Heart left ventricle (tissue), 16 donors: ENCODE data around the gene KRT7. TPM values are rescaled to one million over a fixed set of nuclear protein-coding genes. Genes with fewer than 3 reads are reported as not detected.
A peak's percentile ranks its signal among the peaks of the same experiment; 100 is the strongest.

ENCODE experiments used
- ATAC-seq, 4 donors: fragments of 200-7000 bp; cut with Tn5 transposase; one replicate each; pipeline ENCODE4 v1.9.1; 2020 to 2022; ENCODE audit warnings: moderate library complexity in 4 of 4, mild to moderate bottlenecking in 3 of 4, moderate number of reproducible peaks in 1 of 4
- DNase-seq, 5 donors: peaks; one replicate each; pipeline ENCODE4 v3.0.0-alpha.2; 2020
- H3K27ac ChIP-seq, 12 donors: fragments of 200-600 bp; sonication (generic) in 4 of 12; one replicate each; pipeline versions ENCODE4 v1.5.0 to v1.8.0; 2016 to 2022; ENCODE audit warnings: mild to moderate bottlenecking in 2 of 12
- H3K27me3 ChIP-seq, 9 donors: fragments of 200-600 bp; sonication (generic) in 2 of 9; one replicate each; pipeline versions ENCODE4 v1.5.1 to v1.8.0; 2016 to 2022; ENCODE audit warnings: mild to moderate bottlenecking in 3 of 9
- H3K36me3 ChIP-seq, 9 donors: fragments of 200-600 bp; sonication (generic) in 2 of 9; one replicate each; pipeline versions ENCODE4 v1.5.0 to v1.8.0; 2018 to 2022; ENCODE audit warnings: mild to moderate bottlenecking in 2 of 9
- H3K4me1 ChIP-seq, 12 donors: fragments of 200-600 bp; sonication (generic) in 4 of 12; one replicate each; pipeline versions ENCODE4 v1.5.0 to v1.8.0; 2016 to 2022; ENCODE audit warnings: mild to moderate bottlenecking in 3 of 12
- H3K4me3 ChIP-seq, 12 donors: fragments of 200-600 bp; sonication (generic) in 4 of 12; one replicate each; pipeline versions ENCODE4 v1.5.0 to v1.8.0; 2017 to 2022; ENCODE audit warnings: mild to moderate bottlenecking in 9 of 12, moderate library complexity in 4 of 12
- H3K9me3 ChIP-seq, 12 donors: fragments of 200-600 bp; sonication (generic) in 4 of 12; one replicate each; pipeline versions ENCODE4 v1.5.0 to v1.8.0; 2016 to 2022; ENCODE audit warnings: mild to moderate bottlenecking in 1 of 12
- POLR2A ChIP-seq, 2 donors: fragments of 450-650 bp; IDR thresholded peaks; one replicate each; pipeline ENCODE4 v1.6.1; 2017; ENCODE audit warnings: antibody characterized with exemption in 2 of 2, mild to moderate bottlenecking in 2 of 2, moderate library complexity in 2 of 2
- WGBS, 4 donors: extraction: QIAGEN DNeasy Blood & Tissue Kit in 2 of 4; methylation state at CpG; one replicate each; pipeline versions ENCODE4 v1.1.5 to v1.1.7; 2013 to 2018; 5-methylcytosine and 5-hydroxymethylcytosine counted together
- intact Hi-C, 10 donors: fragments of 100-400 bp; cut with DNase I; formaldehyde crosslinking; loops; one replicate each; pipeline versions ENCODE4 v1.11.1 to v1.14.2; 2022
- polyA plus RNA-seq, 2 donors: library from polyadenylated mRNA; stranded (reverse); fragments of 200-250 nt; gene quantifications; one replicate each; pipeline ENCODE4 v1.2.3, GENCODE V29; 2013
- total RNA-seq, 9 donors: library from RNA; depleted of rRNA in 2 of 9; stranded (reverse); fragments of >200 nt in 2 of 9; fragmentation: NEBNext Ultra II Directional in 3 of 9; extraction: Animal tissue kit (Norgen Biotek cat#: 25700) in 3 of 9; gene quantifications; one replicate each; pipeline versions ENCODE4 v1.1.0 to v1.2.4, GENCODE V29; 2016 to 2023
- TF ChIP-seq, protein P1 (sequence below), 12 donors: fragments of 200-600 bp; sonication (generic) in 4 of 12; IDR thresholded peaks; one replicate each; pipeline versions ENCODE4 v1.5.0 to v1.8.0; 2018 to 2022; ENCODE audit warnings: antibody characterized with exemption in 12 of 12, mild to moderate bottlenecking in 5 of 12
- donor health status: ischemic (EF 13 %, LVEDD 7.1; RV severe dilation, severe dysfunction).
- donor health status: healthy with polysubstance abuse.
- donor health status: DM: no; HTN: yes; CAD: no.
- donor health status: DM: no; HTN: no; CAD: no.
- donor health status: ischemic (EF 25% LVEDD 6.9; RV normal size, moderate dysfunction).
- donor health status: ischemic (EF 25% LVEDD 5.7; RV mildly dilated, moderate dysfunction).
- donor health status: healthy.
- donor health status: DM: yes; HTN: yes; CAD: no.
- donor health status: ischemic (EF 35%, LVEDD 5.7; RV mildly dilated, moderate dysfunction).
- donor health status: nonischemic (EF 11% LVEDD 7.7; RV severe dilation, severe dysfunction).
- donor health status: DM: yes; HTN: yes; CAD: no.
- donor health status: PGD.
- donor health status: ischemic (EF 29% LVEDD 5.4; RV normal size, mild dysfunction).
- donor health status: nonischemic (EF 23%, LVEDD 6.1; RV moderate dilation, normal function).

Gene KRT7
- total and polyA plus RNA-seq, 11 donors: 0.20 to 56.7 (median 3.1) TPM; not detected in 3

DNA sequence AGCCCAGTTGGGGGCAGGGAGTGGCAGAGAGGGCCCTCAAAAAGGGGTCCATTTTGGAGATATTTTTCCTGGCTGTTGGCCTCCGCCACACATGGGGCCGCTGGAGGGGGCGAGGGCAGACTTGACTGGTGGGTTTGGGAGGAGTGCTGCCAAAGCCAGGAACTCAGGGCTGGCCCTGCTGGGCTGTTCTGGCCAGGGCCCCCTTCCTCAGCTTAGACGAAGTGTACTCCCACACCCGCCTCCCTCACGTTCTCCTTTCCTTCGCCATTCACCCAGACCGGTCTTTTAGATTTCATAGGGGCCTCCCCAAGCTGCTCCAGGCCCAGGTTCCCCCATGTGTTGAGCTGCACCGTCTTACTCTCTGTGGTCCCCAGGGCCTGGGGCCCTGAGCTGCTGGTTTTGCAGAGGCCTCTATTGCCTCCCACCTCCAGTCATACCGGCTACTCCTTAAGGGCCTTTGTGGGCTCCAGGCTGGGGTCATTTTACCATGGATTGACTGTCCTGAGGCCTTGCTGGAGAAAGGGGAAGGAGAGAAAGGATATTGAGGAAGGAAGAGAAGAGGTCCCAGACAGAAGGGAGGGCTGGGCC lies 1.3 kb downstream of the KRT7 start:
- DNase-seq: peak in 1 of 5 donors; percentile 29
- no peak overlapping the region for H3K27ac ChIP-seq
- ATAC-seq: no peak
- 76 to 92% (median 81%) methylated on average over 10 of the region's 10 CpGs for WGBS, 4 donors
- no peak overlapping the region for H3K4me3 ChIP-seq
- peaks cover 10 to 39% (median 22%) of the 10 kb centered on the region in 9 donors for H3K27me3 ChIP-seq
- H3K4me1 ChIP-seq: peaks cover 0 to 34% (median 17%) of the 10 kb centered on the region in 12 donors
- intact Hi-C loops: no loop called here
- TF ChIP-seq POLR2A (IDR thresholded peaks at IDR 0.05): no peak
- TF ChIP-seq, protein P1, sequence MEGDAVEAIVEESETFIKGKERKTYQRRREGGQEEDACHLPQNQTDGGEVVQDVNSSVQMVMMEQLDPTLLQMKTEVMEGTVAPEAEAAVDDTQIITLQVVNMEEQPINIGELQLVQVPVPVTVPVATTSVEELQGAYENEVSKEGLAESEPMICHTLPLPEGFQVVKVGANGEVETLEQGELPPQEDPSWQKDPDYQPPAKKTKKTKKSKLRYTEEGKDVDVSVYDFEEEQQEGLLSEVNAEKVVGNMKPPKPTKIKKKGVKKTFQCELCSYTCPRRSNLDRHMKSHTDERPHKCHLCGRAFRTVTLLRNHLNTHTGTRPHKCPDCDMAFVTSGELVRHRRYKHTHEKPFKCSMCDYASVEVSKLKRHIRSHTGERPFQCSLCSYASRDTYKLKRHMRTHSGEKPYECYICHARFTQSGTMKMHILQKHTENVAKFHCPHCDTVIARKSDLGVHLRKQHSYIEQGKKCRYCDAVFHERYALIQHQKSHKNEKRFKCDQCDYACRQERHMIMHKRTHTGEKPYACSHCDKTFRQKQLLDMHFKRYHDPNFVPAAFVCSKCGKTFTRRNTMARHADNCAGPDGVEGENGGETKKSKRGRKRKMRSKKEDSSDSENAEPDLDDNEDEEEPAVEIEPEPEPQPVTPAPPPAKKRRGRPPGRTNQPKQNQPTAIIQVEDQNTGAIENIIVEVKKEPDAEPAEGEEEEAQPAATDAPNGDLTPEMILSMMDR (IDR thresholded peaks at IDR 0.05): no peak
- no peaks in the 10 kb centered on the region for H3K36me3 ChIP-seq
- H3K9me3 ChIP-seq: no peaks in the 10 kb centered on the region

DNA sequence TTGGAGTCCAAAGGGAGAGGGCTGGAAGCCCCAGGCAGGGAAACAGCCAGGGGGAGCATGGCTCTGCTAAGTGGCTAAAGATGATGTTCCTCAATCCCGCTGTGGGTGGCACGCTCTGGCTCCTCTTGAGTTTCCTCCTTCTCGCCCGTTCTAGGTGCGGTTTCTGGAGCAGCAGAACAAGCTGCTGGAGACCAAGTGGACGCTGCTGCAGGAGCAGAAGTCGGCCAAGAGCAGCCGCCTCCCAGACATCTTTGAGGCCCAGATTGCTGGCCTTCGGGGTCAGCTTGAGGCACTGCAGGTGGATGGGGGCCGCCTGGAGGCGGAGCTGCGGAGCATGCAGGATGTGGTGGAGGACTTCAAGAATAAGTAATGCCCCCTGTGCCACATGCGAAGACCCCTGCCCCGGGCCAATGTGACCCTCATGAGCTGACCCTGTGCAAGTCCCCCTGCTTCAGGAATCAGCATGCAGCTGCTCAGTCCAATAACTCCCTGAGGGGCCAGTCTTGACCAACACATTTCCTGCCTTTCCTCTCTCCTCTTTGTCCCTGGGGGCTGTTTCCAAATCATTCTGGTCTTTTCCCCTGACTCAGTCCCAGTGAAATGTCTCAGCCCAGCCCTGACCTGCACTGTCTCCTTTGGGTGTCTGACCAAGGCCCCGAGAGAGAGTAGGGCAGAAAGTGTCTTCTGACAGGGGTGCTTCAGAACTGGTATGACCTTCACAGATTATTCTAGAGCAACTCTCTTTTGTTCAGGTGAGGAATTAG lies 2.1 kb downstream of the KRT7 start:
- Histone ChIP-seq H3K9me3 (no peaks in the 10 kb centered on the region), H3K27ac (no peak overlapping the region), H3K4me1 (peaks cover 0 to 34% (median 17%) of the 10 kb centered on the region in 12 donors), H3K36me3 (no peaks in the 10 kb centered on the region), H3K27me3 (peaks cover 10 to 39% (median 22%) of the 10 kb centered on the region in 9 donors), H3K4me3 (no peak overlapping the region)
- intact Hi-C loops: no loop called here
- TF ChIP-seq POLR2A (IDR thresholded peaks at IDR 0.05): no peak
- TF ChIP-seq, protein P1 (IDR thresholded peaks at IDR 0.05): no peak
- DNase-seq: peak in 1 of 5 donors; percentile 49
- 90 to 93% (median 91%) methylated on average over 14 to 15 of the region's 15 CpGs for WGBS, 4 donors
- no peak for ATAC-seq

DNA sequence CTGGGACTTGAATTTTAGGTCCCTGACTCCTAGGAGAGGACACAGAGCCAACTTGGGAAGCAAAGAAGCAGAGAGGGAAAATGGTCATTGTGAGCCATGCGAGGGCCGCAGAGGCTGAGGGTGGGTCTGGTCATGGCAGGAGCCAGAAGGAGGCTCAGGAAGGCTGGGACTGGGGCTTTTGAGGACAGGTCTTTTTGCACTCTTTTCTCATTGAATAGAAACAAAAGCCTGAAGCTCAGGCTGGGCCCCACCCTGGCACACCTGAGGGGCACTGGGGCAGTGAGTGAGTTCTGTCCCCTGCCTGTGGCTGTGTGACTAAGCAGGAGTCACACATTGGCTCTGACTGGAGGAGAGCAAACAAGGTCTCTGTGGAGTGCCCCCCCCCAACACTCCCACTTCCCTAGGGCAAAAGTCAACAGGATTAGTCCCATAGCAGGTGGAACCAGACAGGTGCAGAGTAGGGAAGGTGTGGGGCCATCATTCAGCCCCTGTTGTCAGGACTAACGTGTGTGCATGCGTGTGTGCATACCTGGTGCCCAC lies 2.8 kb downstream of the KRT7 start:
- TF ChIP-seq POLR2A (IDR thresholded peaks at IDR 0.05): no peak
- TF ChIP-seq, protein P1 (IDR thresholded peaks at IDR 0.05): no peak
- Histone ChIP-seq H3K9me3 (no peaks in the 10 kb centered on the region), H3K4me1 (peaks cover 0 to 33% (median 13%) of the 10 kb centered on the region in 12 donors), H3K4me3 (no peak overlapping the region), H3K36me3 (no peaks in the 10 kb centered on the region), H3K27ac (no peak overlapping the region), H3K27me3 (peaks cover 10 to 39% (median 22%) of the 10 kb centered on the region in 9 donors)
- DNase-seq (peak in 1 of 5 donors; percentile 26), ATAC-seq (no peak)
- WGBS, 4 donors: 85 to 97% (median 93%) methylated on average over 4 of the region's 4 CpGs
- intact Hi-C loops: no loop called here

DNA sequence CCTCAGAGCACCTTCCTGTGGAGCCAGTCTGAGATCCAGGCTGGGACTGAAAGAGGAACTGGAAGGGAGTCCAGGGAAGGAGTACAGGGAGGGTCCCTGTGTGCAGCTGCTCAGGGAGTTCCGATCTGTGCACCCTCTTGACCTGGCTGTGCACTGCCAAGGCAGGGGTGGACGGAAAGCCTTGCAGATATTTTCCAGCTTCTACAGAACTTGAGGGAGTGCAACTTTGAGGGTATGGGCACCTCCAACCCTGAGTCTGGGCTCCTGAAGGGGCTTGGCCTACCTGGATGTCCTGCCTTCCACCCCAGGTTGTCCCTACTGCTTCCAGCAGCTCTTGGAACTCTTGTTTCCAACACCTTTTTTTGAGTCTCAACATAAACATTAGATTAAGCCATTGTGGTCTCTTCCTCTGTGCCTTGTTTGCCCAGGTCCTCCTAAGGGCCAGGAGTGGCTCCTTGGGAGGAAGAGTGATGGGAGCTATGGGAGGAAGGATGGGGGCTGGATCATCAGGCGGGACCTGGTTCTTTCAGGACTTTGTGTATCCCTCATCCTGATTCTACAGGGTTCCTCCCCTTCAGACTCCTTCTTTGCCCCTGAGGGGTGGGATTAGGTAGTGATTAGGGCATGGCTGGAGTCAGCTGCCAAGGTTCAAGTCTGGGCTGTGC lies 3.5 kb downstream of the KRT7 start:
- H3K4me1 ChIP-seq: peaks cover 0 to 33% (median 12%) of the 10 kb centered on the region in 12 donors
- no peak overlapping the region for H3K4me3 ChIP-seq
- TF ChIP-seq, protein P1 (IDR thresholded peaks at IDR 0.05): no peak
- TF ChIP-seq POLR2A (IDR thresholded peaks at IDR 0.05): no peak
- H3K27ac ChIP-seq: no peak overlapping the region
- WGBS, 4 donors: 86 to 94% (median 90%) methylated on average over 3 of the region's 3 CpGs
- peaks cover 10 to 39% (median 22%) of the 10 kb centered on the region in 9 donors for H3K27me3 ChIP-seq
- no peaks in the 10 kb centered on the region for H3K36me3 ChIP-seq
- H3K9me3 ChIP-seq: no peaks in the 10 kb centered on the region
- intact Hi-C loops: no loop called here
- ATAC-seq: no peak
- peak in 1 of 5 donors; percentile 21 for DNase-seq
